ENCODE measurements around the gene THSD8.
A peak's percentile ranks its signal among the peaks of the same experiment; 100 is the strongest.
"Not testable (repeated sequence)": the region's sequence is repeated elsewhere in the genome, so short reads cannot be mapped to it uniquely, and the experiment has no call there.

Gene THSD8

GRCh38 chr19:12833738-12834565 is 32.1 kb downstream of the THSD8 start:
- peak; percentile 57 to 63 for DNase-seq

- peak in 1 of 2 experiments; percentile 14 for DNase-seq
Observed at GRCh38 chr19:12834566-12834943, 32.7 kb downstream of the THSD8 start, which contains the start of gene RTBDN. TSS of gene RTBDN (minus strand) at chr19:12834579. CDS start at chr19:12829979, 4,600 bp downstream.

- no peak for DNase-seq
Observed at GRCh38 chr19:12834976-12835757, 33.3 kb downstream of the THSD8 start.

- DNase-seq, result no peak
Observed at GRCh38 chr19:12836529-12836863, 34.6 kb downstream of the THSD8 start.

GRCh38 chr19:12837225-12837624 is 35.4 kb downstream of the THSD8 start:
- no peak for DNase-seq

- DNase-seq, result peak; percentile 60 to 68
Observed at GRCh38 chr19:12838182-12838885, 36.5 kb downstream of the THSD8 start, which contains the start of gene MAST1. TSS of gene MAST1 (plus strand) at chr19:12838515. CDS start at chr19:12838573, 58 bp downstream.

- DNase-seq, result peak; percentile 35 to 70
Observed at GRCh38 chr19:12838886-12839756, 37.3 kb downstream of the THSD8 start.

GRCh38 chr19:12840091-12841079 is 38.5 kb downstream of the THSD8 start:
- DNase-seq, result peak in 1 of 2 experiments; percentile 43

GRCh38 chr19:12841094-12841493 is 39.2 kb downstream of the THSD8 start:
- no peak for DNase-seq

GRCh38 chr19:12842511-12842910 is 40.6 kb downstream of the THSD8 start:
- no peak for DNase-seq

GRCh38 chr19:12843328-12843727 is 41.5 kb downstream of the THSD8 start:
- DNase-seq, result no peak

GRCh38 chr19:12843999-12844732 is 42.3 kb downstream of the THSD8 start:
- no peak for DNase-seq

GRCh38 chr19:12846613-12847012 is 44.7 kb downstream of the THSD8 start:
- not testable (repeated sequence) for DNase-seq

- peak; percentile 22 to 36 for DNase-seq
Observed at GRCh38 chr19:12847159-12848139, 45.6 kb downstream of the THSD8 start.

All from NCI-H2081 (cell line).